LNCAP (cell line): ENCODE results near the gene ANKRD45.

Experiments used
- TF ChIP-seq, protein P1 (sequence below): fragments of 450-650 bp; IDR thresholded peaks from 2 replicates; pipeline ENCODE4 v1.5.1; 2017; ENCODE audit warnings: mild to moderate bottlenecking

The ANKRD45 gene

DNA sequence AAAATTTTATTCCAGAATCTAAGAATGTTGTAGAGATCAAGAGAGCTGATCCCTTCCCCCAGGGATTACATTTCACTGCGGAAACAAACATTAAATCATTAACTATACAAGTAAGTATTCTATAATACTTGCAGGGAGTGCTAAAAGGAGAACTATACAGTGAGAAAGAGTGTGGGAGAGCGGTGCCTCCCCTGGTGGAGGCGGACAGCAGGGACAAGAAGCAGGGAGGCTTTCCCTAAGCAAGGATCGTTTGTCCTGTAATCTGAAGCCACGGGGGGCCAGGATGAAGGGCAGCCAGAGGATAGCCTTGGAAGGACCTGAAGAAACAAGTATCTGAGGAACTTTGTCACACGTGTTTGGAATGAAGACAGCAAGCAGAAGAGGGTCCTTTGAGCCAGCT lies 106.8 kb downstream of the ANKRD45 start:
- TF ChIP-seq, protein P1, sequence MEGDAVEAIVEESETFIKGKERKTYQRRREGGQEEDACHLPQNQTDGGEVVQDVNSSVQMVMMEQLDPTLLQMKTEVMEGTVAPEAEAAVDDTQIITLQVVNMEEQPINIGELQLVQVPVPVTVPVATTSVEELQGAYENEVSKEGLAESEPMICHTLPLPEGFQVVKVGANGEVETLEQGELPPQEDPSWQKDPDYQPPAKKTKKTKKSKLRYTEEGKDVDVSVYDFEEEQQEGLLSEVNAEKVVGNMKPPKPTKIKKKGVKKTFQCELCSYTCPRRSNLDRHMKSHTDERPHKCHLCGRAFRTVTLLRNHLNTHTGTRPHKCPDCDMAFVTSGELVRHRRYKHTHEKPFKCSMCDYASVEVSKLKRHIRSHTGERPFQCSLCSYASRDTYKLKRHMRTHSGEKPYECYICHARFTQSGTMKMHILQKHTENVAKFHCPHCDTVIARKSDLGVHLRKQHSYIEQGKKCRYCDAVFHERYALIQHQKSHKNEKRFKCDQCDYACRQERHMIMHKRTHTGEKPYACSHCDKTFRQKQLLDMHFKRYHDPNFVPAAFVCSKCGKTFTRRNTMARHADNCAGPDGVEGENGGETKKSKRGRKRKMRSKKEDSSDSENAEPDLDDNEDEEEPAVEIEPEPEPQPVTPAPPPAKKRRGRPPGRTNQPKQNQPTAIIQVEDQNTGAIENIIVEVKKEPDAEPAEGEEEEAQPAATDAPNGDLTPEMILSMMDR: no peak

DNA sequence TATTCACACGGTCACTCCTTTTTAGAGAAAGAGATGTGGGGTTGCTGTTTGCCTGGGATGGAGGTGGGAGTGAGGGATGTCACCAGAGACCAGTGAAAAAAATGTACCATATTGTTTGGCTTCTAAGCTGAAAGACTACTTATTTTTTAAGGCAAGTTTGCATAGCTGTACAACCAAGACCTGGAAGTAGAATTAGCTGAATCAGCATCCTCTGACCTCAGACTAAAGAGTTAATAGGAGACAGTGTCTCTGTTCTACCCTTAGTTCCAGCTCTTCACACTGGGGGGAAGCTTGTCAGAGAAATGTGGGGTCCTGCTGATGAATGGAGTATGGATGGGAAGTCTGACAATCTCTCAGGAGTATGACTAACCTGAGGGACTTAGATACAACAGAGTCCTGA lies 108.4 kb downstream of the ANKRD45 start:
- TF ChIP-seq, protein P1: no peak

DNA sequence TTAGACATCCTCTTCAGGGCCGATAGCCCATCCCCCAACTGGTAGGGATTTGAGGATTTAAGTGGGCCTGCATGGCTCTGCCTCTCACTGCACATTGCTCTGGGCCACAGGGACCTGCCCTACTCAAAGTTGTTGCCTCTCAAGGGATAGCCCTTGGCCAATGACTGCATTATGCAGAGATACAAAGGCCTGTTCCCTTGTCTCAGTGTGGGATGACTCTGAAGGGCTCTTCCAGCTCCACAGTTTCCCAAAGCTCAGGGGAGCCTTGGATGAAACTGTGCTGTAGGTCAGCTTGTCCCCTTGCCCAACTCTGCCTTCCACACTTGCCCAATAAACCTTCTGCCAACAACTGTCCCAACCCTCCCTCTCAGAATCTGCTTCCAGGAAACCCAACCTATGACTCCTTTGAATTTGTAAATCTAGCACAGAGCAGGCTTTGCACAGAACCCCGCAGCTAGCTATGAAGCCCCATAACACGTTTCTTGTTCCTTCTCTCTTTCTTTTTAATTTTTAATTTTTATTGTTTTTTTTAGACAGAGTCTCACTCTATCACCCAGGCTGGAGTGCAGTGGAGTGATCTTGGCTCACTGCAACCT lies 109.3 kb downstream of the ANKRD45 start:
- TF ChIP-seq, protein P1: no peak
